ENCODE results near the gene ZFP91. TPM values are rescaled to one million over a fixed set of nuclear protein-coding genes. Genes with fewer than 3 reads are reported as not detected.

Gene ZFP91
- total and polyA plus RNA-seq, 9 of the 15 experiments (the other 6 are each of a cell fraction or from before 2014, with no cell fraction given) = 17.6 to 58.3 (median 34.0) TPM

GRCh38 chr11:58578136-58578634, 678 bp upstream of the ZFP91 start (continued):
- TF ChIP-seq E2F6 (IDR thresholded peaks at IDR 0.05; ENCODE audit: borderline replicate concordance in 1 of 2, extremely low read depth in 1 of 2, insufficient read depth in 1 of 2, insufficient read length in 1 of 2, low read depth in 1 of 2, low read length in 1 of 2, poor library complexity in 1 of 2, severe bottlenecking in 1 of 2) (peak; percentile 19 to 39), VEZF1 (CRISPR knock-in tag; IDR thresholded peaks at IDR 0.05) (no peak; the same call in 1 of the 2 replicates), ZBTB33 (CRISPR knock-in tag; IDR thresholded peaks at IDR 0.05) (no peak), GATA2 (CRISPR knock-in tag; IDR thresholded peaks at IDR 0.05) (no peak), SREBF1 (IDR thresholded peaks at IDR 0.05; ENCODE audit: borderline replicate concordance, low read depth, low read length) (no peak), ILF3 (IDR thresholded peaks at IDR 0.05; ENCODE audit: borderline replicate concordance) (no peak), CTCF (IDR thresholded peaks at IDR 0.05 in 2 of 3, conservative IDR thresholded peaks at IDR 0.05 in 1 of 3; ENCODE audit: insufficient read depth in 2 of 3, low read depth in 1 of 3, low read length in 3 of 3) (0 out of 6 replicates have a peak, but pooled peaks of 1 of the 3 experiments have one; percentile 1), YY1 (IDR thresholded peaks at IDR 0.05; ENCODE audit: borderline replicate concordance in 1 of 3, control insufficient read depth in 1 of 3, extremely low read depth in 1 of 3, insufficient read depth in 3 of 3, insufficient read length in 1 of 3, insufficient replicate concordance in 2 of 3, low read depth in 1 of 3, low read length in 2 of 3) (peak; percentile 57 to 94 (median 91)), ZEB2 (IDR thresholded peaks at IDR 0.05) (0 out of 2 replicates have a peak, but pooled peaks have one; percentile 42), CAMTA2 (CRISPR knock-in tag; conservative IDR thresholded peaks at IDR 0.05) (no peak), CREB1 (IDR thresholded peaks at IDR 0.05) (peak; percentile 68; the same call in 1 of the 2 replicates), CREB1 (CRISPR knock-in tag; IDR thresholded peaks at IDR 0.05) (no peak), TSHZ1 (CRISPR knock-in tag; IDR thresholded peaks at IDR 0.05) (no peak), ZNF165 (CRISPR knock-in tag; IDR thresholded peaks at IDR 0.05; ENCODE audit: borderline replicate concordance) (no peak), ZFP36 (IDR thresholded peaks at IDR 0.05; ENCODE audit: low read depth, low read length, partially characterized antibody) (no peak), CBFB (CRISPR knock-in tag; IDR thresholded peaks at IDR 0.05) (no peak)

Data from K562 (cell line).